HG02870 (cell line): Measurements from ENCODE around the gene HNRNPA2B1.
"Not testable (repeated sequence)": the region's sequence is repeated elsewhere in the genome, so short reads cannot be mapped to it uniquely, and the experiment has no call there.

Experiments used
- ATAC-seq: cut with Tn5 transposase; IDR thresholded peaks from one replicate; pipeline ENCODE4 v1.9.1; 2021; ENCODE audit warnings: mild to moderate bottlenecking, moderate library complexity; ENCODE audit not compliant: unreplicated experiment

HNRNPA2B1 gene

DNA sequence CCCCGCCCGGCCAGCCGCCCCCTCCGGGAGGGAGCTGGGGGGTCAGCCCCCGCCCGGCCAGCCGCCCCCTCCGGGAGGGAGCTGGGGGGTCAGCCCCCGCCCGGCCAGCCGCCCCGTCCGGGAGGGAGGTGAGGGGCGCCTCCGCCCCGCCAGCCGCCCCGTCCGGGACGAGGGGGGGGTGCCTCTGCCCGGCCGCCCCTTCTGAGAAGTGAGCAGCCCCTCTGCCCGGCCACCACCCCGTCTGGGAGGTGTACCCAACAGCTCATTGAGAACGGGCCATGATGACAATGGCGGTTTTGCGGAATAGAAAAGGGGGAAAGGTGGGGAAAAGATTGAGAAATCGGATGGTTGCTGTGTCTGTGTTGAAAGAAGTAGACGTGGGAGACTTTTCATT lies 52.2 kb downstream of the HNRNPA2B1 start:
- not testable (repeated sequence) for ATAC-seq

DNA sequence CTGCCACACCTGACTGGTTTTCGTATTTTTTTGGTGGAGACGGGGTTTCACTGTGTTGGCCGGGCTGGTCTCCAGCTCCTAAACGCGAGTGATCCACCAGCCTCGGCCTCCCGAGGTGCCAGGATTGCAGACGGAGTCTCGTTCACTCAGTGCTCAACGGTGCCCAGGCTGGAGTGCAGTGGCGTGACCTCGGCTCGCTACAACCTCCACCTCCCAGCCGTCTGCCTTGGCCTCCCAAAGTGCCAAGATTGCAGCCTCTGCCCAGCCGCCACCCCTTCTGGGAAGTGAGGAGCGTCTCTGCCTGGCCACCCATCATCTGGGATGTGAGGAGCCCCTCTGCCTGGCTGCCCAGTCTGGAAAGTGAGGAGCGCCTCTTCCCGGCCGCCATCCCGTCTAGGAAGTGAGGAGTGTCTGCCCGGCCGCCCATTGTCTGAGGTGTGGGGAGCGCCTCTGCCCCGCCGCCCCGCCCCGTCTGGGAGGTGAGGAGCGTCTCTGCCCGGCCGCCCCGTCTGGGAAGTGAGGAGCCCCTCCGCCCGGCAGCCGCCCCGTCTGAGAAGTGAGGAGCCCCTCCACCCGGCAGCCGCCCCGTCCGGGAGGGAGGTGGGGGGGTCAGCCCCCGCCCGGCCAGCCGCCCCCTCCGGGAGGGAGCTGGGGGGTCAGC lies 52.8 kb downstream of the HNRNPA2B1 start:
- not testable (repeated sequence) for ATAC-seq

DNA sequence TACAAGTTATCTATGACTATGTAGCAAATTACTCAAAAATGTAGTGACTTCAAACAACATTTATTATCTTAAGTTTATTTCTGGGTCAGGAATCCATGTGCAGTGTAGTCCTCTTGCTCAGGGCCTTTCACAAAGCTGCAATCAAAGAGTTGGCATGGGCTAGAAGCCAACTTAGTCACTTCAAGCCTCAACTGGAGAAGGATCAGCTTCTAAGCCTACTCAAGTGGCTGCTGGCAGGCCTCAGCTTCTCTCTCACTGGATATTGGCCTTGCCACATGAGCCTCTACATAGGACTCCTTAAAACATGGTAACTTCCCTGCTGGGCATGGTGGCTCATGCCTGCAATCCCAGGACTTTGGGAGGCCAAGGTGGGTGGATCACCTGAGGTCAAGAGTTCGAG lies 53.5 kb downstream of the HNRNPA2B1 start:
- ATAC-seq, result no peak

DNA sequence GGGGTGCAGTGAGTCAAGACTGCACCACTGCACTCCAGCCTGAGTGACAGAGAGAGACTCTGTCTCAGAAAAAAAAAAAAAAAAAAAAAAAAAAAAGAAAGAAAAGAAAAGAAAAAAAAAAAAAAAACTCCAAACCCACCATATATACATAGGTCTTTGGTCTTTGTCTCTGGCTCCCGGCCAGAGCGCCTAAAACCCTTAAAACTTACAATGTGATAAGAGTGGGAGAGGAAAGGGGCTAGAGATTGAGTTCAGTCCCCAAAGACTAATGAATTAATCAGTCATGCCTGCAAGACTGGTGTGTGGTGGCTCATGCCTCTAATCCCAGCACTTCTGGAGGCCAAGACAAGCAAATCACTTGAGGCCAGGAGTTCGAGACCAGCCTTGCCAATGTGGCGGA lies 55.3 kb downstream of the HNRNPA2B1 start:
- ATAC-seq, result no peak

DNA sequence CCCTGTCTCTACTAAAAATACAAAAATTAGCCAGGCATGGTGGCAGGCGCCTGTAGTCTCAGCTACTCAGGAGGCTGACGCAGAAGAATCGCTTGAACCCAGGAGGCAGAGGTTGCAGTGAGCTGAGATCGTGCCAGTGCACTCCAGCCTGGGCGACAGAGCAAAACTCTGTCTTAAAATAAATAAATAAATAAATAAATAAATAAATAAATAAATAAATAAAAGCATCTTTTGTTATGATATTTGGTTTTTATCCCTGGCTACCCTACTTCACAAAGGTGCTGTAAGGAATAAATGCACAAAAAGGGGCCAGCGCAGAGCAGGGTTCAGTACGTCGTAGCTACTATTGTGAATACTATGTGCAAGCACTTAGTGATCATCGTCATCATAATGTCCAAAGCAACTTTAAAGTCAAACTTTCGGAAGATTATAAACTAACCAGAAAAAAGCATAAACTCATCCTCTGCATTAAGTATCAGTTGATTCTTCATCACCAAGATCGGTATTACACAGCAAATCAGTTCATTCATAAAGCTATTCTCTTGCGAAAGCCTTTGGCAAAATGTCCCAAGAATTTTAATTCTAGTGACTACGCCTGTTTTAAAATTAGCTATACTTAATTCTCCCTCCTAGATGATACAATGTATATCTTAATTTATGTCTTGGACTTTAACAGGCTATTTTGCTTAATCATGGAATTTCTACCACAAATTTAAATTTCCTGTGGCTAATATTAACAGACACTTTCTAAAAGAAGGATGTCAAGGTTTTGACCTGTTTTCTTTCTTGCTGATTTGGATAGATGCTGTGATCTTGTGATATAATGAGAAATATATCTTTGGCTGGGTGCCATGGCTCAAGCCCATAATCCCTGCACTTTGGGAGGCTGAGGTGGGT lies 56.1 kb downstream of the HNRNPA2B1 start:
- ATAC-seq, result no peak

DNA sequence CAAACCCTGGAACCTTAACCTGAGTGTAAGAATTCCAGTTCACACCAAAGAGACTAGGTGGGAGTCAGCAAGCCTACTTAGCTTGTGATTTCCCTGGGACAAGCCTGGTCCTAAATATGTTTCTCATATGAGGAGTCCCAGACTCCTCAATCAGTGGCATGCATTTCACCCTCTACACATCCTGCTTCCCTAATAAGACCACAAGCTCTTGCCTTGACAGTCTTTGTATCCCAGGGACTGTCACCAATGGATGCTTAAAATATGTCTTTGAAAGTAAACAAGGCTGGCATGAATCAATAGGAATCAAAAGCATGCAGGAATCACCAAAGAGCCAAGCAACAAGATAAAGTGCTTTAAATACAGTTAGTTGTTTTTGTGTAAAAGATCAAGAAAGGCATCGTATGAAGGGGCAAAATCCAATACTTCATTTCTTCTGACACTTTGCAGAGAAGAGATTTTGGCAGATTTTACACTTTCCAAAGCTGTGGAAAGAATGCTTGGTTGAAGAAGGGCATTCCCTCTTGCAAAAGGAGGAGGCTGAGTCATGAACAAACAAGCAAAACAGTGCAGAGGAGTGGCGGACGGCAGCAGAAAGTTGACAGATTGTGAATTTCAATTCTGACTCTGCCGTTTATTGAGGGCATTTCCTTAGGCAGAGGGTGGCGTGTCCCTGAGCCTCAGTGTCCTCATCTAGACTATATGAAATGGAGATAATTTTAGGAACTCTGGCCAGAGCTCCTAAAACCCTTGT lies 57.1 kb downstream of the HNRNPA2B1 start:
- ATAC-seq, result no peak

DNA sequence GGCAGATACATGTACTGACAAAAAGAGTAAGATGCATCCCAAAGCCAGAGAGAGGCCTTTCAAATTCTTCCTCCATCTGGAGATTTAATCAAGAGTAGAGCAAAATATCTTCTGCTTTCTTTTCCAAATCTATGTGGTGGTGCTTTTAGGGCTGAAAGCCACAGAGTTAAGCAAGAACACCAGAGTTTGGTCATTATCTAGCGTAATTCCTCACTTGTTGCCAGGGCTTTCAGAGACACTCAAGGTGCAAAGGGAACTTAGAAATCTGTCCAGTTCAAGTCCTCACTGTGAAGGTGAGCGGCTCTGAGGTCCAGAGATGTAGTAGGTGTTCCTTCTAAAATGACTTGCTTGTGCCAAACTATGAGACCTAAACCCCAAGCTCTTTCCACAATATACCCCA lies 59.5 kb downstream of the HNRNPA2B1 start:
- ATAC-seq, result no peak

DNA sequence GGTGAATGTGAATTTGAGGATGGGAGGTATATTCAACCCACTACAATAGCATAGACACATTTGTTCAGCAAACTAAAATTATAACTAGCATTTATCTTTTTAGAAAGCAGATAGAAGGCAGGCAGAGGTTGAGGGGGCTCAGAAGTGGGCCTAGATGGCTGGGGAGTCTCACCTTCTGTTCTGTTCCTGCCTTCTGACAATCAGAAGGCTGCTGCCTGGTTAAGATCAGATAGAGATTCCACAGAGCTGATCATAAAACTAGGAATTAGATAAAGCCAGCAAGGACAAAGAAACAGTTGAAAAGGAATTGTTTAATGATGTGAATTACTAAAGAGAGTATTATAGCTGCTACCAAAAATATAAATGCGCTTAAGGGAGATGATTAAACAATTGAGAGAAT lies 60.2 kb downstream of the HNRNPA2B1 start:
- no peak for ATAC-seq
